A204.1 (cell line): ENCODE measurements around the gene PCCA.

ENCODE experiments used
- FAIRE-seq: peaks from 2 replicates; lab custom pipeline; 2012; peaks lifted over from hg19 to GRCh38; lab: Jason Lieb, UNC

Gene PCCA

DNA sequence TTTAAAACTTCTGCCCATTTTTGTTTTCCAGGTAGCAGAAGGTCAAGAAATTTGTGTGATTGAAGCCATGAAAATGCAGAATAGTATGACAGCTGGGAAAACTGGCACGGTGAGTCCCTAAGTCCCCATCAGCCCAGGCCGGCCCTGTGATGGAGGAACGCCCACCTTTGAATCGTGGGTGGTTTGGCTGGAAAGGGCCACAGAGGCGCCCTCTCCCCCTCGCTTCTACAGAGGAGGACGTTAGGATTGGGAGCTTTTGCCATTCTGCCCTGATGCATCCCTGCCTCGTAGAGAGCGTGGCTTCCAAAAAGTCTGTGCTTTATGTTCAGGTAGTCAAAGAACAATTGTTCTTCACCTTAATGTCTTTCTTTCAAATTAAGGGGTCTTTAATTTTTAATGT is 438.8 kb downstream of the PCCA start:
- FAIRE-seq: no peak

DNA sequence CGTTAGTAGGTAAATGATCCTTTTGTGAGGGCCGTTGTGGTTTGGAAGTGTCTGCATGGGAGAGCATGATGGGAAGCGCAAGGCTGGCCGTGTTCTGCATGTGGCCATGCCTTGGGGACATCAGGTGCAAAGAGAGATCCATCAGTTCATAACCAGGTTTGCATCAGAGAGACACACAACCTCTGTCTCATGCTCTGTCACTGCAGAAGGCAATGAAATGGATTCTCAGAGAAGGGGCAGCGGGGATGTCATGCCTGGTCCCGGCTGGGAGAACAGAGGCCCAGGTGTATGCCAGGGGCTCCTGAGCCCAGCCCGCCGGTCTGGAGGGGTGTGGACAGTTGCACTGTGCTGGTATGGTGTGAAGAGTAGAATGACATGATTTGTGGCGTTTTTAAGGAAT is 439.5 kb downstream of the PCCA start:
- FAIRE-seq: no peak

DNA sequence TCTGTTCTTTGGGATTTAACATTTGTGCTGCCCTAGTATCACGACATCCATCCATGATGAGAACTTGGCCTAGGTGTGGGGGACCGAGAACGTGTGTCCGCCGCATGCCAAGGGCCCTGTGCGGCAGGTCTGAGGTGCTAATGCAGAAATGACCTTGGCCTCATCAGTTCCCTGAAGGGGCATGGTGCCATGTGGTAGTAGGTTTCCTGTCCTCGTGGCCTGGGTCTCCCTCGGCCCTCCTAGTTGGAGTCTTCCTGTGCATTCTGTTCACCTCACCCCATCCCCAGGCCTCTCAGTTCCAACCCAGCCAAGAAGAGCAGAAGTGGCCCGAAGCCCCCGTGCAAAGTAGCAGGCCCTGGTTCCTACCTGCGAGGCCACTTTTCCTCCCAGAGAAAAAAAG is 439.9 kb downstream of the PCCA start:
- FAIRE-seq: no peak

DNA sequence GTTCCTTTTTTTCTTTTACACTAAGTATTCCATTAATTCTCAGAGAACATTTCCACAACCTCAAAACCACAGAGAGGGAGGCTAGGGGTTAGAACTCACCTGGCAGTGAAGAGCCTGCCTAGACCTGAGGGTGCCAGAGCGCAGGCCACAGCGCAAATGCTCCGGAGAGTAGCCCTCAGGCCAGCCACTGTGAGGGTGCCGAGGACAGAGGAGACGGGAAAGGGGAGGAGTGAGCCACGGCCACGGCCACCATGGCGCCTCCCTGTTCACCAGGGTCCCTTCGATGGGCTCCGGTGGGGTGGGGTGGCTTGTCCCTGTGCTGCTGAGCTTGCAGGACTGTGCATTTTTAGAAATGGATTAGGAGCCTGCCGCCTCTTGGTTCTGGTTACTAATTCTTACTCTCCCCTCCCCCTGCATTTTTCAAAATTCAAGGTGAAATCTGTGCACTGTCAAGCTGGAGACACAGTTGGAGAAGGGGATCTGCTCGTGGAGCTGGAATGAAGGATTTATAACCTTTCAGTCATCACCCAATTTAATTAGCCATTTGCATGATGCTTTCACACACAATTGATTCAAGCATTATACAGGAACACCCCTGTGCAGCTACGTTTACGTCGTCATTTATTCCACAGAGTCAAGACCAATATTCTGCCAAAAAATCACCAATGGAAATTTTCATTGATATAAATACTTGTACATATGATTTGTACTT is 440.9 kb downstream of the PCCA start:
- FAIRE-seq: no peak

DNA sequence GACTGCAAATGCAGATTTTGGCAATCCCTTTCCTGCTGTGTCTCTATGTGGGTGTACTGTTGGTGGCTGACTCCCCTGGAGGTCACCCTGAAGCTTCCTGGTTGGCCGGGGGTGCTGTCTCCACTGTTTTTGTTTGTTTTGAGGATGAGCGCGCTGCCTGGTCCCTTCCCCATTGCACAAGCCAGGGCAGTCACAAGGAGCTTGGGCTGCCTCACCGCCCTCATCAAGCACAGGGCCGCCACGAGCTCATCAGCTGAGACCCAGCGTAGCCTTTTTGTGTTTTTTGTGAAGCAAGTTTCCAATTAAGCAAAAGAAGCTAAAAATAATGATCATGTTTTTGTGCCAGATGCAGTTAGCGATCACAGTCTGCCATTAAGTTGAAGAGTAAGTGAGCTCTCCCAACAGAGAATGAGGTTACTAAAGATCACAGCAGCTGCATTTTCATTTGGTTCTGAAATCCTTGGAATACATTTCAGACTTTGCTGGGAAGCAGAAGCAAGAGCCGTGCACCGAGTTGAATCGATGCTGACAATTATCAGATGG is 441.8 kb downstream of the PCCA start:
- FAIRE-seq: no peak

DNA sequence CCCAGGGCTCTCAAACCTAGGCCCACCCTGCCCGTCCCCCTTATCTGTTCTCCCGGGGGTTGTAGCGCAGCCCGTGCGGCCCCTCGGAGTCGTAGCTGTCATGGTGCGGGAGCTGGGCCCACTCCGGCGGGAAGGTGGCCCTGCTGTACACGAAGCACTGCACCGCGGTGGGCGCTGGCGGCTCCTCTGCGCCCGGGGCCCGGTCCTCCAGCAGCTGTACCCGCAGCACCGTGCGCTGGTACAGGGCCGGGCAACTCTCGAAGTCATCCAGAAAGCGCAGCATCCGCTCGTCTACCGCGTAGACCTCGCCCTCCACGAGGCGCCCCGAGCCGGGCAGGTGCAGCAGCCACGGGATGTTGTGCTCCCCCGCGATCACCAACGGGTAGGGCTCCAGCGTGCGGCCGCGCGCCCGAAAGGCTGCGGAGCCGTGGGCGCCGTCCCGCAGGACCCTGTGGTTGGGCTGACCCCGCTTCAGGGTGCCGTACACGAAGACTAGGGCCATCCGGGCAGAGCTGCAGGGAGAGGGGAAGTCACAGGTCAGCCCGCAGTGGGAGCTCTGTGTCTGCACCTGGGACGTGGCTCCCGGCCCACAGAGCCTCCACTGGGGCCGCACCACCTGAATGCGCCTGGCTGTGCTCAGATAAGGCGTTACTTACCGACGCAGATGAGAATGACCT is 443.3 kb downstream of the PCCA start:
- FAIRE-seq: no peak

DNA sequence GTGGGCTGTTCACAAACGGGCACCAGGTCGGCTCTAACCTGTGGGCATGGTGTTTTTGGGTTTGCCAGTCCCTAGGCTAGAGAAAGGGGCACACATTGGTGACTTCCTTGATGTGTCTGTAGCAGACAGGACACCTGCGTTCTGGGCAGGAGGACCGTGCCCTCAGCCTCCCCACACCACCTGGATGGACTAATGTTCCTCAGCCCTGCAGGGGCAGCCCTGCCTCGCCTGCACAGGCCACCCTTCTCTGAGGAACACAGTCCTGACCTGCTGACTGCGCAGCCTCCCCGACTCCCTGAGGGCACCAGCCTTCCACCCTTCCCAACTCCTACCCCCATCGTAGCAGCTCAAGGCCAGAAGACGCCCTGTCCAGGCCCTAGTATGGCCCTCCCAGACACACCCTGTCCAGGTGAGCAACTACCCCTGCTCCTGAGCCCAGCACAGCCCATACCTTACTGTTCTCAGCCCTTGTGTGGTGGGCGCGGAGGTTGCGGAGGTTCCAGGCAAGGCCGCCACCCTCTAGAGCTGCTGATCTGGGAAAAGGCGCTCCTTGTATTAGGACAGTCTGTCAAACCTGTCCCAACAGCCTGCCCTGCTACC is 444.0 kb downstream of the PCCA start:
- no peak for FAIRE-seq

DNA sequence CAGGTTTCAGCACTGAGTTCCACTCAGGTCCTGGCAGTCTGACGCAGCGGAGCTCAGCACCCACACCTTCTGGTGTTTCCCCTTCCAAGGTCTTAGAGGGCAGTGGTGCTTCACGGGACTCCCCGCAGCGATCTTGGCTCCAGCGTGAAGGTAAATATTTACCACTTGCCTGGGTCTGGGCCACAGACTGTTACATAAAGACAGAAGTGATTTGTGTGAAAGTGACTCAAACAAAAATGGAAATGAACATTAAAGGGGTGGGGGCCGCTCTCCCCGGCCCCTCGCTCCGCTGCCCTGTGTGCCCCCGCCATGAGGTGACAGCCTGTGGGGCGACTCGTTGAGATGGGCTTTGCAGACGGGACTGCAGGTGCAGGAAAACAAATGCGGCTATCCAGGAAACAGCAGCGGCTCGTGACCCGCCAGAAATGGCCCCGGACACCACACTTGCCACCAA is 444.7 kb downstream of the PCCA start:
- FAIRE-seq: no peak

DNA sequence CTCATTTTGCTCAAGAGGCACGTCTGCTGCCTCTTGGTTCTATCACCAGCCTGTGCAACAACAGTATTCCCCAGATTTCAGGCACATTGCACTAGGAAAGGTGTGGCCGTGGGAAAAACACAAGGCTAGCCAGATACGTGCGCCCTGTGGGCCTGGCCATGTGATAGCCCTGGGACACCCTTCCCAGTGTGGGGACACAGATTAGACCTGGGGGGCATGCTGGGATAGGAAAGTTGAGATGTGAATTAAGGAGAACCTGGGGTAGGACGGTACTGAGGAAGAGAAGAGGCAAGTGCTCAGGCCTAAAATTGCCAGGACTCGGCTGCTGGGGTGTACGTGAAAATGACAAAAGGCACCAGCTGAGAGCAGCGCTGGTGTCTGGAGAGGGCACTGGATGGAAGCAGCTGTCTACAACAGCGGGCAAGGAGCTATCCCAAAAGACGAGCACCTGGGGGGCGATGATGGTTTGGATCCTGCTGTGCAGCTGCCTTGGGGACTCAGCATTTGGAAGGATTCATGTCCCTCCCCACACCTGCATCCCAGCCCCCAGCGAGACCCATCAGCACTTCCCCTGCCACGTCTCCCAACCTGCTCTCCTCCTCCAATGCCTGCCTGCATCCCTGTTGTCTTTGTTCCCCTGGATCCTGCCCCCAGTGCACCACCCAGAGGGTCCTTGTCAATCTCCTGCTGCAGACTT is 445.4 kb downstream of the PCCA start:
- no peak for FAIRE-seq

DNA sequence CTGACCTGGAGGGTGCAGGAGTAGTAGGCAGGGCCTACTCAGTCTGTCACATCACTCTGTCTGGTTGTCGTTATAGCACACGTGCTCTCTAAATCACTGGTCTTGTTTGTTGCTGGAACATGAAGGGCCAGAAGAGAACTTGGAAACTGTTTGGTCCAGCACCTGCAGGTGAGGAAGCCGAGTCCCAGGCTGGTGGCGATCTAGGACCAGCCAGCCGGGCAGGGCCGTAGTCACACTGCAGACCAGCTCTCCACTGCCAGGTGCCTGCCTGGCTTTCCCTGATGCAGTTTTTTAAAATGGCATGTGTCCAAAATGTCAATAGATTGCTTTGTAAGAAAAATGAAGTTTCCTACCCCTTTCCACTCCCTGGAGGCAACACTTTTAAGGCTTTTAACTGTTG is 446.0 kb downstream of the PCCA start:
- no peak for FAIRE-seq

DNA sequence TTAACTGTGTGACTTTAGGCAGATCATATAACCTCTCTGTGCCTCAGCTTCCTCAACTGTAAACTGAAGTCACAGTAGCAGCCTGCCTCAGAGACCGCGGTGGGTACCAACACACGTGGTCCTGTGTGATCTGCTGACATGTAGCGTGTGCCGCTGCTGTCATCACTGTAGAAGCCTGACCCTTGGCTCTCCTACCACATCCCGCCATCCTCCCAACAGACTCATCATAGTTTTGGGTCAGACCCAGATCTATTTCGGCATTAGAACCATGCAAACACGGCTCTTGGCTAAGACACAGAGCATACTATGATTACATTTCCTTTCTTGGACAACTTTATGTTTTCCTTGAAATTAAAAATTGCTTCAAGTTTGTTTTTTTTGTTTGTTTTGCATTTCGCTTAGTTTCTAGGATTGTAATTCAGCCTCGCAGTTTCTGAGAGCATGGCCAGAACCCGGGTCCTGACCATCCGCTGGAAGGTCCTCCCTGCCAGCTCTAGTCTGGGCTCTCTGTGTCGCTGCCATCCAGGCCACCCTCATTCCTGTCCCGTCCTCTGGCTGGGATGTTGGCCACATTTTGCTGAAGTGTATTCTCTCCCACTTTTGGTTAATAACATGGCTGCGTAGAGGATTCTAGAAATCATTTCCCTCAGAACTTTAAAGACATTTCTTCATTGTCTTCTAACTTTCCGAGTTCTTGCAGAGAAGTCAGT is 446.7 kb downstream of the PCCA start:
- no peak for FAIRE-seq

DNA sequence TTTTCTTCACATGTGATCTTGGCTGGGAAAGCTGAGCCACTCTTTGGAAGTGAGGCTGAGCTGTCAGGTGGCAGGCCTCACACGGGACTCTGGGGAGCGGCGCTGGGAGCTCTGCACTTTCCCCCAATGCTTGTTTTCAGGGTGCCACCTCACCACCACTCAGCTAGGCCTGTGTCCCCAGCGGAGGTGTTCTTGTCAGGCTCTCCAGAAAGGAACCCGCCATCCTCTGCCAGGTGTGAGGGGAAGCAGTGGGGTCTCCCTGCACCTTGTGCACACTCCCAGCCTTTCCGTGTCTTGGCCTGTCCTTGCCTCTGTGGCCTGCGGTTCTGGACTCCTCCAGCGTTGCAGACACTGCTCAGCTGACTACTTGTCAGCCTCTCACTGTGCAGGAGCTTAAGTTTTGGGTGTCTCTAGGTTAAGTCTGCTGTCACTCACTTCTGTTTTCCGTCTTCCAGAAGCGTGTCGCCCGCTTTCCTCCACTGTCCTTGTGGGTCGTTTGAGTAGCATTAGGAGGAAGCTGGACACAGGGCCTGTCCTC is 447.8 kb downstream of the PCCA start:
- no peak for FAIRE-seq

DNA sequence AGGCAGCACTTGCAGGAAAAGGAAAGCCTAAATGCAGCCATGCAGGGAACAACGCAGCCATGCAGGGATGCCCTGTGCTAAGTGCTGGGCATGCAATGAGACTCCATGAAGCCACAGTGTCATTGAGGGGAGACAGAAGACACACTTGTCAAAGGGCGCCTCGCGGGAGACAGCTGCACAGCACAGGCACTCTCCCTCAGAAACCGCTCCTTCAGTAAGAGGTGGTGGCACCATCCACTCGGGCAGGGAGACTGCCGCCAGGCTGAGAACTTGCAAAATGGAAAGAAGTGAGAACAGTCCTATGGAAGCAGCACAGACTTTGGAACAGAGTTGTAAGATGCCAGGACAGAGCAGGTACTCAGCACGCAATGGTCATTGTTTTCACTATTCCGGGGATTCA is 448.6 kb downstream of the PCCA start:
- FAIRE-seq: no peak

DNA sequence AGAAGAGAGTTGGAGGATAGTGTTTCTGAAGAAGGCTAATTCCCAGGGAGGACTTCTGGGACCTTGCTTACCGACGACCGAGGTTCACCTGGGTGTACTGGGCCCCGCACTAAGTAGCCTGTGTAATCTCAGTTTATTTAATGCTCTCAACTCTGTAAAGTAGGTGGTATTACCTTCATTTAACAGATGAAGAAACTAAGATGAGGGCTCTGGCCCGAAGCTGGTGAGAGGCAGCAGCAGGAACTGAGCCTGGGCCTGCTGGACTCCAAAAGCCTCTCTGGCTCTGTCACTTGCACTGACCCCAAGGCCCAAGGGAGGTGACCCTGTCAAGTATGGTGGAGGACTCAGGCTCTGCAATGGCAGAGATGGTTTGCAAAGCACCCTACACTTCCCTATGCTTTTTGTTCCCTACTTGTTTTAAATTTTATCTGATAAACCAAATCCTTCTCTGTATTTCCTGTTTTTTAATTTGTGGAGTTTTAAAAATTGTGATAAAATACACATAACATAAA is 449.1 kb downstream of the PCCA start:
- FAIRE-seq: no peak

DNA sequence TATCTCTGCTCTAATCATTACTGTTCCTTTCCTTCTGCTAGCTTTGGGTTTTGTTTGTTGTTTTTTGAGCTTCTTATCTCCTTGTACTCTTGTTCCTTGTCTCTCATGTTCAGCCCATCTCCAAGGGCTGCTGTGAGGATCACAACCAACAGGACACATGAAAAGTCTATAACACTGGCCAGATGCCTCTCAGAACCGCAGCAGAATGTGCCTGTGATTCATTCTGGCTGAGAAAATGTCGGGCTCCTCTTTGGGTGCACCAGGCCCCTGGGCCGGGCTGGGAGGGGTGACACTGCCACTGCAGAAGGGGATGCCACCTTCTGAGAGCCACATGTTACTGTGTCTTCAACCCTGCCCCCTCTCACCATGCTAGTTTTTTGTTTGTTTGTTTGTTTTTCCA is 451.7 kb downstream of the PCCA start:
- no peak for FAIRE-seq

DNA sequence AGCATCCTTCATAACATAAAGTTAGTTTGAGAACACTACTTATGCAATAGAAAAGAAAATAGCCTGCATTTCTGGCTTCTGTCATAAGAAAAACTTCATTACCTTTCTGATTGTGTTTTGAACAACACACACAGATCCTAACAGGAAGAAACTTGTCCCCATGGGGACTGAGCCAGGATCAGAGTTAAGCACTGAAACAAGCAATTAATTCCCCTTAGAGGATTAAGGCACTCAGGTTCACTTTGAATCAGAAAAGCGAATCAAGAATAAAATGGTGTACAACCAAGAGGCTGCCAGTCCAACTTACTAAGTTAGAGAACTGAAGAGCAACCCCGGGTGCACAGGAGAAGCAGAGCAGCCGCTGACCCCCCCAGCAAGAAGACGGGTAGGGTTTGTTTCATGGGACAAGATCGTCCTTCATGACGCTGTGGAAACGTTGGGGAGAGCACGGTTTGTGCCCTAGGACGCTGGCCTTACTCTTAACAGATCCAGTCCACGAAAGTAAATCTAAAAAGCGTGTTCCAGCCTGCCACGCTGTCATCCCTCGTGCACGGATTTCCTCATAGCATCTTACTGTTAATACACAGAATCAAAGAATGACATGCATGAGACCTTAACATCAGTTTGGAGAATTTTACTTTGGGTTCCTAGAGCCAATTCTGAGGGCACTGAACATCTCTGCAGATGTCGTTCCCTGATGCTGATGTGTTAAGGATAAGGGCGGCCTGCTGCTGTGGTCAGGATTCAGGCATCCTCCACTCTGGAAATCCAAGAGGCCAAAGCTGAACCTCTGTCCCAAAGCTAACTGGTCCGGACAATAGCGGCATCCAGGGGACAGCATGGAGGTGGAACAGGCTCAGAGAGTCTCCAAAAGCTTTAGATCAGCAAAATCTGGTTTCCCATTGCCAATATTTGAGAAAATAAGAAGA is 453.3 kb downstream of the PCCA start:
- no peak for FAIRE-seq

DNA sequence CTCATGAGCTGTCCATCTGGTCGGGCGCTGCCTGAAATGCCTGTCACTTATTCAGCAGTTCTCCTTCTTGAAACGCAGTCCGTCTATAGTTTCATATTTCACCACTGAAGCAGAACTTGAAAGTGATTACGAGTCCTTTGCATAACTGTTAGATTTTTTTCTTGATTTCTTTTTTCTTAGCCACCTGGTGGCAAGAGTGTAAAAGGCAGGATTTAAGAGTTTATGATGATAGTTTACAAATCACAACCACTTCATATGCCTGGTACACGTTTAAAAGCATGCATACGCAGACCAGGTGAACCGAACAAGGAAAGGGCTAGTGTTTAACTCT is 453.9 kb downstream of the PCCA start:
- FAIRE-seq: peak; percentile 93

DNA sequence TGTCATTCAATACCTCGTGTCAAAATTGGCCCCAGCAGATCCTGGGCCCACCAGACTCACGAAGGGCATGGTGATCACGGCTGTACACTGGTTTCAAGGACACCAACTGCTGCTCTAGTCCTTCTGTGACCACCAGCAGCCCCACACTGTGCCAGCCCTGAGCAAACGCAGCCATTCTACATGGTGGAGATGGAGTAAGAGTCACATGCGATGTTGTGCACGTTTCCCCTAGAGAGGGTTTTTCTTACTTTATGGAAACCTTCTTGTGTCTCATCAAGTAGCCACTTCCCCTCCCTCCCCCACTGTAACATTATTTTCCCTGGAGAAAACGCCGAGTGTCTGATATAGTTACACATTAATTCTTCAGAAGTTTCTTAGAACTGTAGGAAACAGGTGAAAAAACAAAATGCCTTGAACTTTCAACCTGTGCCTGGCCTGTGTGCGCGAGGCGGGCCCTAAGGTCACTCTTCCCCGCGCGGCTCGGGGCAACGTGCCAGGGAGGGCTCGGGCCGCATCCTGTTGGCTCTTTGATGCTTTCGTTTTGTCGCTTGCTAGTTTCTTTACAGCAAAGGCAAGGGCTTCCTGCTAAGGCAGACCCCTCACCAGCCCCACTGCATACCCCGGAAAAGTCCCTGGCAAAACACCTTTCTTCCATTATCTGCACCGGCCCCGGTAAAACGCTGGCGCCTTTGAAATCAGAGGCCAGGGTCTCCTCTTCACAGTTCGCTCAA is 455.1 kb downstream of the PCCA start:
- FAIRE-seq: no peak

DNA sequence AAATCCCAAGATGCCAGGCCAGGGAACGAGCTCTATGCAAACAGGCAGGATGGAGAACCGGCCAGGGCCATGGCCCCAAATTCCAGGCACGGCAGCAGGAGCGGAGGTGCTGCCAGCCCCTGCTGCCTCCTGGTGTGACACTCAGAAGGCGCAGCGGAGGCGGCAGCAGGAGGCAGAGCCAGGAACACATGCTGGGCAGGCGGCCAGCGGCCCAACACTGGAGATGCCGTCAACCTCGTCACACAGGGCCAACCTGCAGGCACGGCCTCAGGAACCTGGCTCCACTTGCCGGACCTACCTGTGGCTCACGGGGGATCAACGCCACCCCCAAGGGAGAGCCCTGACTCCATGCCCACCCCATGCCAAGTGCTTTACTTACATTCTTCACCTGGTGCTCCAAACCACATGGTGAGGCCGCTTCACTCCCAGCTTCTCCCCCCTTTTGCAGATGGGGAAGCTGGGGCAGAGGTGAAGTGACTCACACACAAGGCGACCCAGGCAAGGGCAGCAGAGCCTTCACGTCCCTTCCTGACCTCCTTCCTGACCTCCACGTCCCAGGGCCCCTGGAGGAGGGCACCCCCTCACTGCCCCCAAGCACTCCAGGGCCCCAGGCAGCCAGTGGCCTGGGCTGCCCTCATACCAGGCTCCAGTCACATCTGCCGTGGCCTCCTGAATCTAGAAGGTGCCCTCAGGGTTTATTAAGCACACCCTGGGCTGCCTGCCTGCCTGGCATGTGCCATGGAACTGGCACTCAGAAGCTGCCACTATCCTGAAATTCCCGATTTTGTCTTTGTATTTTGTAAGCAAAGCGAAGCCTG is 456.2 kb downstream of the PCCA start:
- no peak for FAIRE-seq
